Stimulated activated CD4-positive, alpha-beta T cell treated with anti-CD3 and anti-CD28 coated beads, Interleukin-12 subunit alpha, Interleukin-12 subunit beta, amount 100 ng/mL, for 48 hours (primary cell): ENCODE measurements around the gene SLC22A17.

Source experiments
- DNase-seq, 3 donors: peaks; one replicate each; pipeline ENCODE4 v3.0.0-alpha.2; 2020; ENCODE audit warnings: low read depth in 2 of 3, low spot score in 1 of 3

SLC22A17 gene

DNA sequence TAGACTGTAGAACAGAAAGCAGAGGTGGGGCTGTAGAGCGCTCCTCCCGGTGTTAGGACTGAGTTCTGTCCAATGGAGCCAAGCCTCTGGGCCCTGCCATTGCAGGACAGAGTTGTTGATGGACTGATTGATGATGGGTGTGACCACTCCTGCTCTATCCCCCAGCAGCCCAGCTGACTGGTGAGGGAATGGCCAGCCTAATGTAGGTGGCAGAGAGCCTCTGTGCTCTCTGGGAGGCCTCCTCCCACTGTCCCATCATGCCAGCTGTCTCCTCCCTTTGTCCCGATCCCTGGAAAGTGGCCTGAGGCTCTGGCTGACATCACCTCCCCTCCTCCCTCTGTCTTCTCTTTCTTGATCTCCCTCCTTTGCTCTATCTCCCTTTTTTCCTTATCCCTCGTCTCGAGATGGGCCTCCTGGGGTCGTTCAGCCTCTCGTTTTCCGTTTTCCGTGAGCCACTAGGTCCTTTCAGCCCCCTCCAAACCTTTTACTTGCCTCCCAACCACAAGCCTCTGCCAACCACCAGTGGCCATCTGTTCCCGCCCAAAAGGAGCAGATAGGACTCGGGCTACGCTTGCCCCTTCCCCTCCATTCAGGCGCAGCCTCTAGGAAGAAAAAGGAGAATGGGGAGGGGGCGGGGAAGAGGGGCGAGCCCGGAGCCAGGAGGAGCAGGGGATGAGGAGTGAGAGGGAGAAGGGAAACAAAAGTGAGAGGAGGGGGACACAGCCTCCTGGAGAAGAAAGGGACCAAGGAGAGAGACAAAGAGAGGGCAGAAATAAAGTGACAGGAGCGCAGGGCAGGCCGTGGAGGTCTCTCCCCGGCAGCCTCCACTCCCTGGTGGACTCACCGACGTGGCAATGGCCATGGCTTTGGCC, 11.7 kb upstream of the SLC22A17 start:
- DNase-seq: no peak

GRCh38 chr14:23362200-23362599, 9.5 kb upstream of the SLC22A17 start:
- DNase-seq: no peak

- no peak for DNase-seq
Observed at GRCh38 chr14:23361763-23362162, 9.1 kb upstream of the SLC22A17 start.

DNA sequence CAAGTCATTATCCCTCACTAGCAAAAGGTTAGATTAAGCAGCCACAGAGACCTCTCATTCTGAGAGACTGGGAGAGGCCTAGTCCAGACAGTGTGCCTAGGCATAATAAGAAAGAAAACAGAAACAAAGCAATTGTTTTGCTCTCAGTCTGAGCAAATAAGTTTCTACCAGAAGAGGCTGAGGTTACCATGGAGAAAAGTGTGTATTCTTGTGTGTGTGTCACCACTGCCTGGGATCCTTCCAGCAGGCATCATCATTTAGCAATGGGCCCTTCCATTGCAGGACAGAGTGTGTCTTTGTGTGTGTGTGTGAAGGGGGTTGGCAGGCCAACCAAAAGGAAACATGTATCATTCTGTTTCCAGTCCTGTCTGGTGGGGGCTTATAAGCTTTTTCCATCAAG, 8.6 kb upstream of the SLC22A17 start:
- DNase-seq: no peak

DNA sequence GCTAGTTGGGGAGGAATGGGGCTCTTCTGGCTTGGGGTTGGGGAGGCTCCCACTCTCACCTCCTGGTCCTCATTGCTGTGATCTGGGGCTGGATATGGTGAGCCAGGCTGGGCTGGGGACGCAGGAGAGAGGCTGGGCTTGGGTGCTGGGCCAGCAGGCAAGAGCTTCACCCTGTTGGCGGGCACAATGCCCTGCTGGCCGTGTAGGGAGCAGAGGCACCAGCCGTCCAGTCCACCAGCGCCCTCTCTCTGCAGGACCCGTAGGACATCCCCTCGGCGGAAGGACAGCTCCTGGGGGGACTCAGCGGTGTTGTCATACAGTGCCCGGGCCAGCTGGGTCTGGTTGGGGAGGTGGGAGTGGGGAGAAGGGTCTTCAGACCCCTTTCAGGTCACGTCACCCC, 7.8 kb upstream of the SLC22A17 start:
- no peak for DNase-seq

DNA sequence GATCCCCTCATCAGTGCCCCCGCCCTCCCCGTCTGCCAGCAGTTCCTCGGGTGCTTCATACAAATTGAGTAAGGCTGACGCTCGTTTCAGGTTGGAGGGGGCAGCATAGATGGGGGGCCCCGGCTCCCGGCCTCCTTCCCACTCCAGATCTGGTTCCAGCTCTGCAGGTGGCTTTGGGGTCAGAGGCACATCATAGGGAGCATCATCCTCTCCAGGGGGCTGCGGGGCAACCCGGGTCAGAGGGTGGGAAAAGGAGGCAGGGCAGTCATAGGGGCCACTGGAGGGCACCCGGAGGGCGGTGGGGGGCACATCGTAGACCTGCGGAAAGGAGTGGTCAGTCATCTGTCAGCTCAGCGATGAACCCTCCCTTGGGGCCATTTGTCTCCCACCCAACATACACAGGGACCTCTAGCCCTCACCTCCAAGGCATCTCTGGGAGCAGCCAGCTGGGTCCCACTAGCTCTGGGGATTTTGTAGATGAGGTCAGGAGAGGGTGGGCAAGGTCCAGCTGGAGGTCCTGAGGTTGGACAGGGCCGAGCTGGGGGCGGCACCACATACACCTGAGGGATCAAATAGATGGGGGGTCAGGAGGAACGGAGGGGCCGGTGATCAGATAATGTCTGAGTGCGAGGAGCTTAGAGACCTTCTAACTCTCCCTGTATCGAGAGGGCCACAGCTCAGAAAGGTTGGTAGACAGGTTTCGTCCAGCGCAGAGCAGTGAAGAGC, 7.2 kb upstream of the SLC22A17 start:
- no peak for DNase-seq

DNA sequence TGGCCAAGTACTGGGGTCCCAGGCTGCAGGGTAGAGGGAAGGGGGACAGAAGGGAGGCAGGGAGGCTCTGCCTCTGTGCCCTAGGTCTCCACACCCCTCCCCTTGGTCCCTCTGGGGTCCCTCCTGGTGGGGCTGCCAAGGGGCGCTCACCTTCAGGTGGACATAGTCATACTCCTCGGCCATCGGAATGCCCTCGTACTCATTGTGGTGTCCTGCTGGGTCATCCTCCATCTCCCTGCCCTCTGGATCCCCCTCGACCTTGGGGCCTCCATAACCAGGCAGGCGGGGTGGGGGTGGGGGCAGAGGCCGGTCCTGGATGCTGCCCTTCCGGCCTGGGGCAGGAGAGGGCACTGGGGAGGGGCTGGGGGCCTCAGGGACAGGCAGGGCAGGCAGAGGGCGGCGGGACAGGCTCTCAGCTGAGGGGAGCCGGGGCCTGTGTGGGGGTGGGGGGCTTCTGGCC, 6.5 kb upstream of the SLC22A17 start:
- no peak for DNase-seq

- no peak for DNase-seq
Observed at GRCh38 chr14:23358553-23359166, 6.0 kb upstream of the SLC22A17 start.

DNA sequence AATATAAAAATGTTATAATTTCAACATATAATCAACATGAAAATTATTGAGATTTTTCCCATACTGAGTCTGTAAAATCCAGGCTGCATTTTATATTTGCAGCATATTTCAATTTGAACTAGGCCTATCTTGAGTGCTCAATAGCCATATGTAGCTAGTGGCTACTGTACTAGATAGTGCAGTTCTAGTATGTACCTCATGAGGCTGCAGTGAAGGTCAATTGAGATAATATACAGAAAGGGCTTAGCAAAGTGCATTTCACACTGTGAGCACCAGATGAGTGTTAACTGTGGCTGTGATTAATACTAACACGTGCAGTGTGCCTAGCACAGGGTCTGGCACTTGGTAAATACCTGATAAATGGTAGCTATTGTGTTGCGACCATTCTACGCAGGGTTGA, 5.4 kb upstream of the SLC22A17 start:
- DNase-seq: no peak

- DNase-seq: no peak
Observed at GRCh38 chr14:23357261-23357660, 4.6 kb upstream of the SLC22A17 start.

DNA sequence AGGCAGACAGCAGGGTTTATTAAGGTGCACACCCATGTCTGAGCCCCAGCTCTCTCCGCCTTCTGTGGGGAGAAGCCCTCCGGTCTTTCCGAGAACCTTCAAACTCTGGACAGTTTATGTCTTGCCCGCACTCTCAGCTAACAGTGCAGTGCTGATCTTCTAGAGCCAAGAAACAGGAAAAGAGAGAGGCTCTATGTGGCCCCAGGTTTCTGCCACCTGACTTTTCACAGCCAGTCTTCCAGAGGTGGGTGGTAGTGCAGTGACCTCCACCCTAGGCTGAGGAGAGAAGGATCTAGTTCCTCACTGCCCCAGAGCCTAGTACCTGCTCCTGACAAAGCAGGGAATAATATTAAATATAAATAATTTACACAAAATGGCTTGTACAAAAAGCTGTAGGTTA, 4.0 kb upstream of the SLC22A17 start:
- DNase-seq: no peak

DNA sequence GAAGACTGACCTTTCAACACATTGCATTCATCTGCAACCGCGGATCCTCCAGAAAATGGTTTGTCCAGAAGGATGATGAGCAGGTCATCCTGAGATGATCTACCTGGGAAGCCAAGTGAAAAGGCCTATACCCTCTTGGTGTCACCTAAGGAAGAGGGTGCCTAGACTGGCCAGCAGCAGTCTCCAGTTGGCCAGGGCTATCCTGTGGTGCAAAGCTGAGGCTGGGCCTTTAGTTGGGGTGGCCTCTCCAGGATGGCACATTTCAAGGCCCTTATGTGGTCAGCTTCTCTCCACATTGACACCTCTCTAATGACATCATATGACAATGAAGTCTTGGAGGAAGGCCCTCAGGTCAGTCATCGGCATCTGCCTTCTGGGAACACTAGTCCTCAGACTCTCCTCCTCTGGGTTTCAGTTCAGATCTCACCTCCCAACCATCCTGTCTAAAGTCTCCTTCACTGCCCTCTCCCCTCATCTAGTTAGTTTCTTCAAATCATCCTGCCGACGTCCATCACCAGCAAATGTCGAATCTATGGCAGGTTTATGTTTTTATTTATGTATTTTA, 3.3 kb upstream of the SLC22A17 start:
- no peak for DNase-seq

DNA sequence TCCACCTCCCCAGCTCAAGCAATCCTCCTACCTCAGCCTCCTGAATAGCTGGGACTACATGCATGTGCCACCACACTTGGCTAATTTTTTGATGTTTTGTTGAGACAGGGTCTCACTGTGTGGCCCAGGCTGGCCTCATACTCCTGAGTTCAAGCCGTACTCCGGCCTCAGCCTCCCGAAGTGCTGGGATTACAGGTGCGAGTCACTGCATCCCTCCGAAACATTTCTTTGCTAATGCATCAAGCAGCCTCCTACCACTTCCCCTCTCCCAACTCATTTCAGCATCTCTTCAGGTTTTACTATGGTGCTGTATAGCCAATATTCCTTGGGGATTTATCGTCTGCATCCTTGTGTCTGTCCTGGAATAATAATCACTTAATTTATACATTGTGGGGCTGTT, 2.3 kb upstream of the SLC22A17 start:
- no peak for DNase-seq

DNA sequence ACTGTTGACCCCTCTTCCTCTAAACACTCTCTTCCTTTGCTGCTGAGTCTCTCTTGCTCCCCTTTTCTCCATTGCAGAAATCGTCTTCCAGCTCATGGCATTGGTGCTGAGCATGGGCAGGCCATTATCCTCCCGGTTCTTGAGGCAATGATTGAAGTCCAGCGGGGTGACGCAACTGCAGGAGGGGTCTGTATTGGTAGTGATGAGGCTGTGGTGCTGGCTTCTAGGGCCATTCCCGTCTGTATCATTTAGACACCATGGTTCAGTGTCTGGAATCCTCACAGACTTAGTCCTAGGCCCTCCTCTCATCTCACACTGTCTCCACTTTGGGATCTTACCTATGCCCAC, 720 bp upstream of the SLC22A17 start:
- no peak for DNase-seq

- no peak for DNase-seq
Observed at GRCh38 chr14:23351681-23352505, 794 bp downstream of the SLC22A17 start.

GRCh38 chr14:23349156-23349845, 3.4 kb downstream of the SLC22A17 start:
- no peak for DNase-seq

- DNase-seq: no peak
Observed at GRCh38 chr14:23348297-23348655, 4.4 kb downstream of the SLC22A17 start.

- DNase-seq: no peak
Observed at GRCh38 chr14:23347406-23348296, 5.0 kb downstream of the SLC22A17 start.

GRCh38 chr14:23346693-23347405, 5.8 kb downstream of the SLC22A17 start:
- DNase-seq: no peak
